Panc1 (cell line): ENCODE measurements around the gene ARL5A. TPM values are rescaled to one million over a fixed set of nuclear protein-coding genes. Genes with fewer than 3 reads are reported as not detected.

Source experiments
- ATAC-seq: fragments of 200-7000 bp; cut with Tn5 transposase; 2 replicates; pipeline ENCODE4 v1.9.1; 2020; ENCODE audit warnings: mild to moderate bottlenecking, moderate library complexity
- BruUV-seq: library from RNA; stranded (reverse); fragments of 400-500 nt; replicated peaks from 2 replicates; lab custom pipeline; 2021; lab: Mats Ljungman, UMichigan
- CTCF ChIA-PET: fragments of 300-600 bp; sonication (Branson Sonifier 250); formaldehyde crosslinking; loops from one replicate; lab custom pipeline; 2022; ENCODE audit warnings: antibody characterized with exemption; lab: Charles Lee
- POLR2A ChIA-PET: fragments of 300-600 bp; sonication (Branson Sonifier 250); formaldehyde crosslinking; loops from one replicate; lab custom pipeline; 2022; ENCODE audit warnings: antibody characterized with exemption; lab: Charles Lee
- DNase-seq: peaks from one replicate; pipeline ENCODE4 v3.0.0-alpha.2; 2010; ENCODE audit warnings: low read depth, low spot score
- H3K27ac ChIP-seq: 2 replicates; pipeline ENCODE4 v1.5.1; 2011; ENCODE audit warnings: mild to moderate bottlenecking, low read length, inconsistent platforms
- H3K27me3 ChIP-seq: fragments of 200-500 bp; sonication (Bioruptor generic); 2 replicates; pipeline ENCODE4 v1.6.0; 2014; ENCODE audit warnings: low read length, inconsistent platforms; ENCODE audit not compliant: control insufficient read depth, insufficient read depth
- H3K36me3 ChIP-seq: fragments of 200-500 bp; sonication (Bioruptor generic); 2 replicates; pipeline ENCODE4 v1.5.1; 2014; ENCODE audit warnings: inconsistent platforms, mild to moderate bottlenecking, low read length, moderate library complexity; ENCODE audit not compliant: control insufficient read depth, insufficient read depth
- H3K4me1 ChIP-seq: 2 replicates; pipeline ENCODE4 v1.5.1; 2011; ENCODE audit warnings: inconsistent platforms, mild to moderate bottlenecking, low read length, moderate library complexity; ENCODE audit not compliant: control insufficient read depth, insufficient read depth
- H3K4me3 ChIP-seq, 2 experiments: 2 replicates each; pipeline ENCODE4 v1.5.1; 2011 to 2012; ENCODE audit warnings: low read depth in 2 of 2, low read length in 2 of 2, mild to moderate bottlenecking in 2 of 2, inconsistent platforms in 1 of 2, moderate library complexity in 1 of 2
- H3K9me3 ChIP-seq: fragments of 200-500 bp; sonication (Bioruptor generic); 2 replicates; pipeline ENCODE4 v1.5.1; 2014; ENCODE audit warnings: low read depth, mild to moderate bottlenecking, inconsistent platforms, low read length, moderate library complexity; ENCODE audit not compliant: control insufficient read depth, insufficient read depth
- CTCF ChIP-seq: fragments of 450-650 bp; IDR thresholded peaks from 2 replicates; pipeline ENCODE4 v1.5.1; 2017; ENCODE audit warnings: mild to moderate bottlenecking
- POLR2AphosphoS5 ChIP-seq: IDR thresholded peaks from 2 replicates; pipeline ENCODE4 v1.6.1; 2012; ENCODE audit warnings: mild to moderate bottlenecking, low read depth, low read length, moderate library complexity
- REST ChIP-seq, 2 experiments: IDR thresholded peaks; 2 replicates each; pipeline ENCODE4 v1.6.1; 2011 to 2012; ENCODE audit warnings: low read depth in 2 of 2, control low read depth in 1 of 2, low read length in 1 of 2, mild to moderate bottlenecking in 1 of 2, moderate library complexity in 1 of 2; ENCODE audit not compliant: insufficient read depth in 1 of 2
- SIN3A ChIP-seq: IDR thresholded peaks from 2 replicates; pipeline ENCODE4 v1.6.1; 2012; ENCODE audit warnings: low read depth, mild to moderate bottlenecking, low read length, moderate library complexity, borderline replicate concordance; ENCODE audit not compliant: insufficient read depth
- TCF7L2 ChIP-seq: IDR thresholded peaks from 2 replicates; pipeline ENCODE4 v1.6.1; 2011; ENCODE audit warnings: mild to moderate bottlenecking, low read depth, low read length, inconsistent platforms
- in situ Hi-C: cut with HindIII; loops from 2 replicates; pipeline ENCODE4 v1.10.0; 2016; ENCODE audit warnings: low sequenced_read_pairs, low pct_unique_long_range_greater_than_20kb
- intact Hi-C: fragments of 100-400 bp; cut with micrococcal nuclease; formaldehyde crosslinking; loops from one replicate; pipeline ENCODE4 v1.10.0; 2022; ENCODE audit not compliant: unreplicated experiment
- total RNA-seq: library from RNA; stranded (reverse); gene quantifications from one replicate; pipeline ENCODE4 v1.2.1, GENCODE V29; 2021; ENCODE audit not compliant: unreplicated experiment

Gene ARL5A
- total RNA-seq, 1 experiment from 2014 or later: 47.5 TPM

GRCh38 chr2:151761193-151761592 lies 67.0 kb downstream of the ARL5A start:
- no peak for TF ChIP-seq REST (IDR thresholded peaks at IDR 0.05; ENCODE audit: insufficient read depth in 1 of 2, low read depth in 2 of 2, low read length in 1 of 2)
- TF ChIP-seq SIN3A: no peak
- no peak for TF ChIP-seq CTCF
- no peak for TF ChIP-seq TCF7L2
- TF ChIP-seq POLR2AphosphoS5: no peak
- ATAC-seq (no peak), DNase-seq (no peak)
- POLR2A ChIA-PET: no interaction called here
- in situ Hi-C loops (no loop called here), intact Hi-C loops (no loop called here)
- CTCF ChIA-PET: no interaction called here
- no peaks in the 10 kb centered on the region for H3K9me3 ChIP-seq
- no peaks in the 10 kb centered on the region for H3K36me3 ChIP-seq
- no peak overlapping the region for H3K4me3 ChIP-seq
- BruUV-seq: no TSS peak
- H3K27me3 ChIP-seq: no peaks in the 10 kb centered on the region
- H3K27ac ChIP-seq: no peak overlapping the region
- H3K4me1 ChIP-seq: no peaks in the 10 kb centered on the region; the same call in 1 of the 2 replicates

- DNase-seq: no peak
- intact Hi-C loops: no loop called here
- ChIA-PET CTCF (no interaction called here), POLR2A (no interaction called here)
- no peaks in the 10 kb centered on the region; the same call in 1 of the 2 replicates for H3K4me1 ChIP-seq
- H3K27me3 ChIP-seq: no peaks in the 10 kb centered on the region
- no peak for TF ChIP-seq POLR2AphosphoS5
- no peak for TF ChIP-seq SIN3A
- TF ChIP-seq REST (IDR thresholded peaks at IDR 0.05; ENCODE audit: insufficient read depth in 1 of 2, low read depth in 2 of 2, low read length in 1 of 2): no peak
- TF ChIP-seq CTCF: no peak
- TF ChIP-seq TCF7L2: no peak
- H3K27ac ChIP-seq: no peak overlapping the region
- no peak overlapping the region for H3K4me3 ChIP-seq
- in situ Hi-C loops: no loop called here
- H3K9me3 ChIP-seq: no peaks in the 10 kb centered on the region
- no peaks in the 10 kb centered on the region for H3K36me3 ChIP-seq
- no peak for ATAC-seq
- BruUV-seq: no TSS peak
These were observed 68.0 kb downstream of the ARL5A start for GRCh38 chr2:151760139-151760650.
